Spleen (tissue), 11 donors: ENCODE data around the gene SLC24A3. TPM values are rescaled to one million over a fixed set of nuclear protein-coding genes. Genes with fewer than 3 reads are reported as not detected.

Source experiments
- DNase-seq: peaks from one replicate; pipeline ENCODE4 v3.0.0-alpha.2; 2020
- H3K27ac ChIP-seq, 8 donors: fragments of 200-600 bp; sonication (generic) in 7 of 8; 1 replicate in 4 of 8; 2 replicates in 4 of 8; pipeline versions ENCODE4 v1.5.0 to v1.8.0; 2016 to 2021; ENCODE audit warnings: inconsistent platforms in 4 of 8, mild to moderate bottlenecking in 4 of 8, moderate library complexity in 1 of 8
- H3K27me3 ChIP-seq, 7 donors: fragments of 200-600 bp; sonication (generic) in 6 of 7; replicated peaks in 1 of 7; 1 replicate in 4 of 7; 2 replicates in 3 of 7; pipeline versions ENCODE4 v1.5.0 to v1.8.0; 2016 to 2021; ENCODE audit warnings: inconsistent platforms in 3 of 7, mild to moderate bottlenecking in 1 of 7
- H3K36me3 ChIP-seq, 6 donors: fragments of 200-600 bp; sonication (generic) in 5 of 6; 1 replicate in 4 of 6; 2 replicates in 2 of 6; pipeline versions ENCODE4 v1.5.0 to v1.8.0; 2016 to 2021; ENCODE audit warnings: inconsistent platforms in 2 of 6
- H3K4me1 ChIP-seq, 6 donors: fragments of 200-600 bp; sonication (generic) in 5 of 6; 1 replicate in 3 of 6; 2 replicates in 3 of 6; pipeline versions ENCODE4 v1.5.0 to v1.8.0; 2016 to 2021; ENCODE audit warnings: inconsistent platforms in 3 of 6
- H3K4me3 ChIP-seq, 8 donors: fragments of 200-600 bp; sonication (generic) in 7 of 8; 1 replicate in 4 of 8; 2 replicates in 4 of 8; pipeline versions ENCODE4 v1.5.0 to v1.8.0; 2016 to 2021; ENCODE audit warnings: inconsistent platforms in 4 of 8, mild to moderate bottlenecking in 4 of 8, moderate library complexity in 2 of 8
- H3K9me3 ChIP-seq, 8 donors: fragments of 200-600 bp; sonication (generic) in 7 of 8; 1 replicate in 4 of 8; 2 replicates in 4 of 8; pipeline versions ENCODE4 v1.5.0 to v1.8.0; 2016 to 2021; ENCODE audit warnings: inconsistent platforms in 4 of 8
- POLR2A ChIP-seq, 3 donors: fragments of 450-650 bp; IDR thresholded peaks; one replicate each; pipeline ENCODE4 v1.5.1; 2017; ENCODE audit warnings: antibody characterized with exemption in 3 of 3, mild to moderate bottlenecking in 1 of 3
- POLR2AphosphoS5 ChIP-seq, 3 donors: sonication (generic); formaldehyde crosslinking; IDR thresholded peaks; one replicate each; pipeline ENCODE4 v1.5.1; 2017; ENCODE audit warnings: antibody characterized with exemption in 3 of 3
- WGBS, 5 donors: extraction: QIAGEN DNeasy Blood & Tissue Kit in 3 of 5; methylation state at CpG; one replicate each; pipeline versions ENCODE4 v1.1.5 to v1.1.7; 2013 to 2018; 5-methylcytosine and 5-hydroxymethylcytosine counted together
- intact Hi-C: fragments of 100-400 bp; cut with DNase I; formaldehyde crosslinking; loops from one replicate; pipeline ENCODE4 v1.15.0; 2023; ENCODE audit warnings: low total_unique reads
- polyA plus RNA-seq, 3 donors: library from polyadenylated mRNA; stranded (reverse); fragments of 200-250 nt; gene quantifications; one replicate each; pipeline ENCODE4 v1.2.1, GENCODE V29; 2013
- total RNA-seq, 7 donors: library from RNA; depleted of rRNA in 3 of 7; stranded (reverse); fragments of >200 nt in 3 of 7; fragmentation: NEBNext Ultra II Directional in 4 of 7; extraction: Animal tissue kit (Norgen Biotek cat#: 25700) in 4 of 7; gene quantifications; one replicate each; pipeline versions ENCODE4 v1.1.0 to v1.2.1, GENCODE V29; 2016 to 2021
- TF ChIP-seq, protein P1 (sequence below), 11 experiments: fragments of 200-600 bp in 7 of 11; fragments of 450-650 bp in 4 of 11; sonication (generic) in 4 of 11; IDR thresholded peaks in 8 of 11; conservative IDR thresholded peaks in 3 of 11; 1 replicate in 7 of 11; 2 replicates in 4 of 11; pipeline versions ENCODE4 v1.4.0 to v1.8.0; 2016 to 2021; ENCODE audit warnings: antibody characterized with exemption in 11 of 11, inconsistent platforms in 4 of 11, mild to moderate bottlenecking in 1 of 11
- donor health status: healthy with polysubstance abuse.
- donor health status: DM: no; HTN: no; CAD: no; lungs with moderate emphysema.
- donor health status: DM: no; HTN: no; CAD: no.
- donor health status: Bipolar disorder and iron deficiency.
- donor health status: healthy.
- donor health status: DM: no; HTN: no; CAD: no.
- donor health status: DM: yes; HTN: yes; CAD: no.

SLC24A3 gene
- total and polyA plus RNA-seq, 10 donors: 0.37 to 3.9 (median 2.6) TPM

DNA sequence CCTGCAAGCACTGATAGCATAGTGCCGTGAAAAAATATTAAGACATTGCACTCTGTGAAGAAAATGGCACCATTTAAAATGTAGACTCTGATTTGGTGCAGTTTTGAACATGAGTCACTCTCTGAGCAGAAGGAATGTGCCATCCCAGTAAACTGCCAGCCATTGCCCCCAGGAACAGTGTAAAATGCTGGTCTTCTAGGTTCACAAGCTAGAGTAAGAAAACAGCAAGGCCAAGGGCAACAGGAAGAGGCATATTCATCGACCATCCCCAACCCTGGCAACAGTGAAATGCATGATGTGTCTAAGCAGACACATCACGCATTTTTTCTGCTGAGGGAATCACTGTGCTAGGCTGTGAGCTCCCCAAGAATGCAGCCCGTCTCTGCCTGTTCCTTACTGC, 382.5 kb downstream of the SLC24A3 start:
- H3K27me3 ChIP-seq: no peaks in the 10 kb centered on the region
- no peaks in the 10 kb centered on the region for H3K4me1 ChIP-seq
- H3K9me3 ChIP-seq: no peaks in the 10 kb centered on the region
- H3K36me3 ChIP-seq: no peaks in the 10 kb centered on the region
- intact Hi-C loops: no loop called here
- TF ChIP-seq POLR2A (IDR thresholded peaks at IDR 0.05): no peak
- TF ChIP-seq POLR2AphosphoS5 (IDR thresholded peaks at IDR 0.05): no peak
- TF ChIP-seq, protein P1, sequence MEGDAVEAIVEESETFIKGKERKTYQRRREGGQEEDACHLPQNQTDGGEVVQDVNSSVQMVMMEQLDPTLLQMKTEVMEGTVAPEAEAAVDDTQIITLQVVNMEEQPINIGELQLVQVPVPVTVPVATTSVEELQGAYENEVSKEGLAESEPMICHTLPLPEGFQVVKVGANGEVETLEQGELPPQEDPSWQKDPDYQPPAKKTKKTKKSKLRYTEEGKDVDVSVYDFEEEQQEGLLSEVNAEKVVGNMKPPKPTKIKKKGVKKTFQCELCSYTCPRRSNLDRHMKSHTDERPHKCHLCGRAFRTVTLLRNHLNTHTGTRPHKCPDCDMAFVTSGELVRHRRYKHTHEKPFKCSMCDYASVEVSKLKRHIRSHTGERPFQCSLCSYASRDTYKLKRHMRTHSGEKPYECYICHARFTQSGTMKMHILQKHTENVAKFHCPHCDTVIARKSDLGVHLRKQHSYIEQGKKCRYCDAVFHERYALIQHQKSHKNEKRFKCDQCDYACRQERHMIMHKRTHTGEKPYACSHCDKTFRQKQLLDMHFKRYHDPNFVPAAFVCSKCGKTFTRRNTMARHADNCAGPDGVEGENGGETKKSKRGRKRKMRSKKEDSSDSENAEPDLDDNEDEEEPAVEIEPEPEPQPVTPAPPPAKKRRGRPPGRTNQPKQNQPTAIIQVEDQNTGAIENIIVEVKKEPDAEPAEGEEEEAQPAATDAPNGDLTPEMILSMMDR (IDR thresholded peaks at IDR 0.05 in 8 of 11, conservative IDR thresholded peaks at IDR 0.05 in 3 of 11): no peak
- H3K27ac ChIP-seq: no peak overlapping the region
- no peak overlapping the region for H3K4me3 ChIP-seq
- no peak for DNase-seq
- WGBS, 5 donors: 53 to 86% (median 79%) methylated on average over 4 of the region's 4 CpGs

DNA sequence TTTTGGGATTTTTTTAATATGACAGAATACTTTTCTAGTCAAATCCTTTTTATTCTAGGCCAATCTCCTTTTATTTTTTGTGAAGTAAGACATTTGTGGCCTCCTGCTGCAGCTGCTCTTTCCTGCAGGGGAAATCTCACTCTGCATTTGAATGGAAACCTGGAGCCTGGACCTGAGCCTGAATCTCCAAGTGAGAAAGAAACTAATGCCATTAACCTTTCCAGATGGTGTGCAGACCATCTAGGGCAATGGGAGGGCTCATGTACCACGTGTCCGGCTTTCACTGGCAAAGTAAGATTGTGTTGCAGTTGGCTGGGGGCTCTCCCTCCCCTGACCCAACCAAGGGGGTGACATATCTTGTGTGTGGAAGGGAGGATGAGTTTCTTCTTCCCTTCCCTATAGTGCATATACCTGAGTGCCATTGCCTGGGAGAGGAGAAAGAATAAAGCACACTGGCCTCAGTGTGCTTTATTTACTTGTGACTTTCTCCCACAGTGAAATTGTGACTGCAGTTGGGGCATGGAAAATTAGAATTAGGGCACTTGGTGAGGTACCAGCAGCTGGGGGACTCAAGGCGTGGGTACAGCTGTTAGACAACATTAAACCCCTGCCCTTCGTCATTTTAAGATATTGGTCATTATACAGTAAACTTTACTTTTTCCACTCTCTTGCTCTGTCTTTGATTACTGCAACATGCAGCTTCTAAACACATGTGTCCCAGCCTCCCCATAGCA, 385.8 kb downstream of the SLC24A3 start:
- H3K4me1 ChIP-seq: no peaks in the 10 kb centered on the region
- no peak for DNase-seq
- TF ChIP-seq POLR2A (IDR thresholded peaks at IDR 0.05): no peak
- TF ChIP-seq, protein P1 (IDR thresholded peaks at IDR 0.05 in 8 of 11, conservative IDR thresholded peaks at IDR 0.05 in 3 of 11): no peak
- TF ChIP-seq POLR2AphosphoS5 (IDR thresholded peaks at IDR 0.05): no peak
- H3K9me3 ChIP-seq: no peaks in the 10 kb centered on the region
- intact Hi-C loops: no loop called here
- 60 to 82% (median 65%) methylated on average over 4 of the region's 4 CpGs for WGBS, 5 donors
- no peaks in the 10 kb centered on the region for H3K27me3 ChIP-seq
- no peak overlapping the region for H3K27ac ChIP-seq
- H3K36me3 ChIP-seq: no peaks in the 10 kb centered on the region
- H3K4me3 ChIP-seq: no peak overlapping the region

GRCh38 chr20:19599200-19599599, 386.8 kb downstream of the SLC24A3 start:
- no peaks in the 10 kb centered on the region for H3K27me3 ChIP-seq
- intact Hi-C loops: no loop called here
- H3K36me3 ChIP-seq: no peaks in the 10 kb centered on the region
- no peaks in the 10 kb centered on the region for H3K9me3 ChIP-seq
- no peaks in the 10 kb centered on the region for H3K4me1 ChIP-seq
- no peak overlapping the region for H3K4me3 ChIP-seq
- no peak overlapping the region for H3K27ac ChIP-seq
- DNase-seq: no peak
- 91 to 98% (median 96%) methylated on average over 18 to 20 of the region's 20 CpGs for WGBS, 5 donors
- TF ChIP-seq POLR2A (IDR thresholded peaks at IDR 0.05) (no peak), POLR2AphosphoS5 (IDR thresholded peaks at IDR 0.05) (no peak)
- TF ChIP-seq, protein P1 (IDR thresholded peaks at IDR 0.05 in 8 of 11, conservative IDR thresholded peaks at IDR 0.05 in 3 of 11): no peak

DNA sequence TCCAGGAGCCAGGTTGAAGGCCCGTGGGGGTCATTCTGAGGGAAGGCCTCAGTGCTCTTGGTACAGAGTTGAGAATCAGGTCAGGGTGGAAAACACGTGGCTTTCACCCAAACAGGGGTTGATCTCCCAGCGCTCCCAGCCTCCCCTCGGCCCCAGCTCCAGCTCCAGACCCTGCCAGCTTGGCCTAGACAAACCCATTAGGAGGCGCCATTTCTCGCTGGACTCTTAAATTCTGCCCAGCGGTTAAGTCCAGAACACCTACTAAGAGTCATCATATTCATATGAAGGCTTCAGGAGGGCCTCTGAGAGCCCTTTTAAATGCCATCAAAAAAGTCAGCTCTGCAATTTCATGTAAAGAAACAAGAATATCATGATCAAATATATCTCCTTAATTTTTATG, 387.6 kb downstream of the SLC24A3 start:
- H3K27me3 ChIP-seq: no peaks in the 10 kb centered on the region
- H3K27ac ChIP-seq: no peak overlapping the region
- TF ChIP-seq POLR2AphosphoS5 (IDR thresholded peaks at IDR 0.05): no peak
- TF ChIP-seq POLR2A (IDR thresholded peaks at IDR 0.05): no peak
- TF ChIP-seq, protein P1 (IDR thresholded peaks at IDR 0.05 in 8 of 11, conservative IDR thresholded peaks at IDR 0.05 in 3 of 11): no peak
- intact Hi-C loops: no loop called here
- DNase-seq: no peak
- no peaks in the 10 kb centered on the region for H3K9me3 ChIP-seq
- no peaks in the 10 kb centered on the region for H3K4me1 ChIP-seq
- WGBS, 5 donors: 74 to 92% (median 75%) methylated on average over 6 to 7 of the region's 7 CpGs
- H3K36me3 ChIP-seq: no peaks in the 10 kb centered on the region
- no peak overlapping the region for H3K4me3 ChIP-seq
